ENCODE results near the gene PRR23E.

Gene PRR23E, protein sequence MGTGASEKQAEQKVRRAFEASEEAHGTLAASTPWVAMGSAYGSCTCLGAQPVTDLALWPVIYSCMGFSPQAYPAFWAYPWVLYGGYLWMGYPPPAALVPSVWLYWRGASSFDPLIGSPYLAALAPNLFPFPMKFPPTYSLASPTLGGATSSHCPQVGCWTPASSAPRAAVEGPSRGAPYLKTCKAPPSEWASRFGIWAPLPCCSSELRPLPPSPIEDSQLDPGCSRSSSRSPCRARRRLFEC

DNA sequence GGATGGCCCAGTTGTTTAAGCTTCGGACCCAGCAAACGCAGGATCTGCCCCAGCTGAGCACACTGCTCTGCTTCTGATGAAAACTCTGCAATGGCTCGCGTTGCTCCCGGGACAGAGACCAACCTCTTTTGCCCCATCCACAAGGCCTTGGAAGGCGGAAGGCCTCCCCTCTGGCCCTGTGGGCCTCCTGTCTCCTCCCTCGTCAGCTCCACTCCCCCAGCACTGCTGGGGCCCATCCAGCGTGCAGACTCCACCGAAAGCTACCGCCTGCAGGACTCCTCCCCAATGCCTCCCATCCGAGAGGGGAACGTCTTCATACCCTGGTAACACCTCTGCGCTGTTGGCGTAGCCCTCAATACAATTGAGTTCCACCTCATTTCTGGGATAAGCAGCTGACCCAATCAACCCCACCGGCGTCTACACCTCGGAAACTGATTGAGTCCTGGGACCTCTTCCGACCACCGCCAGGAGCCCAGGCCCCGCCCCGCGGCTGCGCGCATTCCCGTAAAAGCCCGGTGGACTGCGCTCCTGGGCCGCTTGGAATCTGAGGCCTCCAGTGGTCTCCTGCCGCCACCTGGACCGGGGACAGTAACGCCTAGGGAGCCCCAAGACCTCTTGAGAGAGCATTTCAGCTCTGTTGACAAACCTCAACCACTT is at the start of gene PRR23E:
Gene PRR23E, plus strand, starts transcription at position 556 of the 657 bp plus-strand sequence. CDS start 3,555 bp downstream, outside the sequence.
- no peak for DNase-seq (ENCODE audit: insufficient read length, low spot score)
- no peak for FAIRE-seq

DNA sequence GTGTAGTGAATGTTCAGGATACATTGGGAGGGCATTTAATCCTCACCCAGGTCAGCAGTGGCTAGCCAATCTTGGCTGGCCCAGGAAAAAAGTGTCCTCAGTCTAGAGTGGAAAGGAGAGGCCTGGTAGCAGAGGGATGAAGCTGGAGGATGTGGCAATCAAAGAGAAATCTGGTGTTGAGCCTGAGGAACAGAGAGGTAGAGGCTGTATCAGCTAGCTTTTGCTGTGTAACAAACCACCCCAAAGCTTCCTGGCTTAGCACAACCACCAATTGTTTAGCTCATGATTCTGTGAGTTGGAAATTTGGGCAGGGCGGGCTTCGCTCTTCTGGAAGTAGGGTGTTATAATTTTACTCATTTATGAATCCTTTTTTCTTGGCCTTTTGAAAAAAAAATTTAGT is 49.8 kb upstream of the PRR23E start:
- no peak for DNase-seq (ENCODE audit: insufficient read length, low spot score)
- no peak for FAIRE-seq

DNA sequence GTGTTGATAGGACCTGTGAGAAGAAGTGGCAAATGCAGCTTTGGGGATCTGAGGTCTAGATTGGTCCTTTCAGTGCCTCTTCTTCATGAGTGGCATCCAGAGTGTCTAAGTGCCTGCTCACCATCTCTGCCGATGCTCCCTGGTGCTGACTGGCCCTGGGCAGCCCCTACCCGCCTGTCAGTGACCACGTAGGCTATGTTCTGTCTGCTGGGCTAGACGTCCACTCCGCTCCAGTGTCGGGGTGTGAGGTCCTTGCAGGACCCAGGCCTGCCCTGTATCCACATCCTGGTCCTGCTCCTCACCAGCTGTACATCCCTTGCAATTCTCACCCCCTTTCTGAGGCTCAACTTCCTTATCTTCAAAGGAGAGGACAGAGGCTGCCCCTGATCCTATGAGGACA is 48.3 kb upstream of the PRR23E start:
- FAIRE-seq (no peak), DNase-seq (ENCODE audit: insufficient read length, low spot score) (no peak)

DNA sequence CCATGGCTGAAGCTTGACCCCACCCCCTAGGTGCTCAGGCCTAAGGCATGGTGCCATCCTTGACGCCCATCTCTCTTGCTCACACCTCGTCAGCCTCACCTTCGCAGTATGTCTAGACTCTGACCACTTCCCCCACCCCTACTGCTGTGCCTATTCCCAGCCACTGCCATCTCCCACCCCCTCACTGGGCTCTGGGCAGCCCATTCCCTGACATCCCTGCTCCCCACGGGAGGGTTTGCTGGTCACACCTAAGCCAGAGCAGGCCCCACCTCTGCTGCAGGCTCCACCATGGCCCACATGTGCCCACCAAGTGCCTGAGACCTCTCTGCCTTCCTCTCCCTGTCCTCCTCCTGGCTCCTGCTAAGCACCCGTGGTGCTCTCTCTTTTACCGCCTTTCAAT is 47.7 kb upstream of the PRR23E start:
- DNase-seq (ENCODE audit: insufficient read length, low spot score) (no peak), FAIRE-seq (no peak)

DNA sequence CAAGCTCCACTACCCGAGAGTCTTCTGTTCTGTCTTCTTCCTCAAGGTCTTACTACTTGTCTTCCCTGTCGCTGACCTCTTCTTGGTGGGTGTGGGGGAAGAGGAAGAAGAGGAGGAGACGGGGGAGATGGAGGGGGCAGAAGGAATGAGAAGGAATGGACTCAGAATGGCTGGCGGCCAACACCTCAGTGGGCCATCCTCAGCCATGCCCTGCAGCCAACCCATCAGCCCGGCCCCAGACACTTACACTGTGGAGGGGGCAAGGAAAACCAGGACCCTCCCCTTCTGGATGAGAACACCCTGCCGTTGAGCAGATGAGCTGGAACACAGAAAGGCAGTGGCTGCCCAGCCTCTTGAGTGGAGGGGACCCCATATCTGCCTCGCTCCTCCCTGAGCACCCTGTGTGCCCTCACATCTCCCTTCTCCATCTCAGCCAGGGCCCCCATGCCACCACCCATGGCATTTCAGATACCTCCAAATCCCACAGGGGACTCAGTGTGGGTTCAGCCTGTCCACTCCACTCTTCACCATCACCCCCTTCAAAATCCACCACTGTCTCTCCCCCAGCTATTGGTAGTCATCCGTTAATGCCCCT is 45.5 kb upstream of the PRR23E start:
- FAIRE-seq (no peak), DNase-seq (ENCODE audit: insufficient read length, low spot score) (no peak)

DNA sequence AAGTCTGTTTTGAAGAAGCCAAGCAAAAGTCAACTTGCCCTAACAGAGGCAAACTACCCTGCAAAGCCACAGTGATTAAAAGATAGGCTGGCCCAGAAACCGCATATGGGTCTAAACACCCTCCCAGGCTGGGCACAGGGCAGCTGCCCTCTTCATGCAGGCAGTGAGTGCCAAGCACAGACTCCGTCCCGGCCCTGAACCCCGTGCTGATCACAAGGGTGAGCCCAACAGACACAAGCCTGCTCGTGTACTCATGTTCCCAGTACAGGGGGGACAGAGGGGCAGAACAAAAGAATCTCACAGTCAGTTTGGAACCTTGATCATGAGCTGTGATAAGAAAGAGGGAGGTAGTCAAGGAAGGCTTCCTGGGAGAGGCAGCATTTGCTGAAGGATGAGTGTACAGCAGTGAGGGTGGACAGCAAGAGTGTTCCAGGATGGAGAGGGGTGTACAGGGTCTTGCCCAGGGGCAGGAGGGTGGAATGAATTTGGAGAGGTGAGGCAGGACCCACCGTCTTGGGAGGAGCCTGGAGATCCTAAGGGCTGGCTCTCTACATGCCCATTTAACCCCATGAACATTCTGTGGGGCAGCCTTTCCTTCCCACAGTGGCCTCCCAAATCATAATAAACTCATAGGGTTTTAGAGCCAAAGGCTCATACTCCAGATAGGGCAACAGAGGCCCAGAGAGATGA is 43.2 kb upstream of the PRR23E start:
- FAIRE-seq (no peak), DNase-seq (ENCODE audit: insufficient read length, low spot score) (no peak)

DNA sequence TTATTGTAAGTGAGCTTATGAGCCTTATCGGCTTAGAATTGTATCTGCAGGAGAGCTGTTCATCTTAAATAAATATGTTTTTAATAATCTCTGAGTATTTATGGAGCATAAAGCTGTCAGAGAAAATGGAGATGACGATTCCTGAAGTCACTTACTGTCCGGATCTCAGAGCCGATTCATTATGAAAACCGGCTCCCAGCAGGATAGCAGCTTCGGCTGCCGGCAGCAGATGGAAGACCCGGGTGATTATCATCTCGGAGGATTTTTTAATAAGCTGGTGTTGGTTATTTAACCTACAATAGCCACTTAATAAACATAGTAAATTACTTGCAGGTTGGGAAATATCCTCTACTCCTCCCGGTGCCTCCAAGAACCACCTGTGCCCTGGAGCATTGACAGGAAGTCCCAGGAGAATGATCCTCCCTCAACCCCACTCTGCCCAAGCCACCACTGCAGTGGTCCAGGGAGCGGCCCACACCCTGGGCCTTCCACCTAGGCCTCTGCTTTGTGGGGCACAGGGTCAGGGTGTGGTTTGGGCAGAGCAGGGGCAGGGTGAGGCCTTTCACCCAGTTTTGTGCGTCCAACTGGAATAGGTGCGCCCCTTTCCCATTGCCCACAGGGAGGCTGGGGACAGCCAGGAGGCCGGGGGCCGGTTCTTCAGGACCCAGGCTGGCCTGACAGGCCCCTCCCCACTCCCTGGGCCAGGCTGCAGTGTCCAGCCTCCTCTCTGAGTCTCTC is 42.2 kb upstream of the PRR23E start:
- FAIRE-seq, result no peak

DNA sequence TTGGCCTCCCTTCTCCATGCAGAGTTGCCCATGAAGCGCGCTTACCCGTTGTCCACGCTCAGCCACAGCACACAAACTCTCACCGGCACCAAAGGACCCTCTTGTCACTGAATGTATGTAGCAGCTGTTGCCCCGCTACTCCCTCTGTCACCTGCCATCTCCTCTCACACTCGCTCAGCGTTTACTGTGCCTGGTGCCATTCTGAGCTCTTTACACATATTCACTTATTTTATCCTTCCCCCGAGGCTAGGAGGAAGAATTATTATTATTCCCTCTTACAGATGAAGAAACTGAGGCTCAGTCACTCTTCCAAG is 41.7 kb upstream of the PRR23E start:
- DNase-seq (ENCODE audit: insufficient read length, low spot score) (no peak), FAIRE-seq (no peak)

More for the DNA sequence above, 42.2 kb upstream of the PRR23E start:
- DNase-seq (ENCODE audit: insufficient read length, low spot score), result no peak

DNA sequence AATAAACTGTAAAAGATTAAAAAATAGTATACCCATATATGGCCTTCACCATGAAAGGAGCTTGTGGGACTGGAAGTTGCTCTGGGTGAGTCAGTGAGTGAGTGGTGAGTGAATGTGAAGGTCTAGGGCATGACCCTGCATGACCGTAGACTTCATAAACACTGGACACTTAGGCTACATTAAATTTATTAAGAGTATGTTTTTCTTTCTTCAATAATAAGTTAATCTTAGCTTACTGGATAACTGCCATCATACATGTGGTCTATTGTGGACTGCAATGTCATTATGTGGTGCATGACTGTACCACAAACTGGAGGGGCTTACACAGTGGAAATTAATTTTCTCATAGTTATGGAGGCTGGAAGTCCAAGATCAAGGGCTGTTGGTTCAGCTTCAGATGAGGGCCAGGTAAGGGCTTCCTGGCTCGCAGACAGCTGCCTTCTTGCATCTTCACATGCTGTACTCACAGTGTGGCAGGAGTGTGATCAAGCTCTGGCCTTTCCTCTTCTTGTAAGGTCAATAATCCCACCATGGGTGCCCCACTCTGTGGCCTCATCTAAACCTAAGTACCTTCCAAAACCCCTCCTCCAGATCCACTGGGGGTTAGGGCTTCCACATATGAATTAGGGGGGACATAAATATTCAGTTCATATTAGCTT is 40.8 kb upstream of the PRR23E start:
- DNase-seq (ENCODE audit: insufficient read length, low spot score) (no peak), FAIRE-seq (no peak)

DNA sequence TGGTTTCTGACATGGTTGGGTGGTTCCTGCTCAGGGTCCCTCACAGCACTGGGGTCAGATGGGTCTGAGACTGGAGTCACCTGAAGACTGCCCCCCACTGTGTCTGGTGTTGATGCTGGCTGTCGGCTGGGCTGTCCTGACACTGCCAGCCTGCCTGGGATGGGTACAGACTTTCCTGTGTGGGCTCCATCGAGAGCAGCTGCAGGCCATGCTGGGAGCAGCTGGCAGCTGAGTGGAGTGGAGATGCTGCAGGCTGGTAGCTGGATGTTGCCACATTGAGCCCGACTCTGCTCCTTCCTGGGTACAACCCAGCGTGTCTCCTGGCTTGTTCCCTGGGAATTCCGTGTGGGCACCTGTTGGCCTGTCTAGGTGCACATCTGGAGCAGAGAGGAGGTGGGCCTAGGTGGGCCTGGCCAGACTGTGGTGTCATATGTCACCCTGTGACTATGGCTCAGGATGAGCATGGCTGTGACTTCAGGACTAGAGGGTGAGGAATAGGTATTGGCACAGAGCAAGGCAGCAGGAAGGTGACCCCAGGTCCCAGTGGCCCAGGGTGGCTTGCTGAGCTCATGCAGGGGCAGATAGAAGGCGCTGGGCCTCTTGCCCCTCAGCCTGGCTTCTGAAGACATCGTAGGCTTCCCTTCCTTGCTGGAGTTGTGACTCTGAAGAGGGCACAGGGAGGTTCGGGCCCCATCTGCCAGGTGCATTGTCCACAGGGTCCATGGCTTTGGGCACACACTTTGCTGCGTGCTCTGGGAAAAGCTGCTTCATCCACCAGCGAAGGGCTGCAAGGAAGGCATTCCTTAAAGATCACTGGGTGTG is 40.0 kb upstream of the PRR23E start:
- DNase-seq (ENCODE audit: insufficient read length, low spot score) (no peak), FAIRE-seq (no peak)

DNA sequence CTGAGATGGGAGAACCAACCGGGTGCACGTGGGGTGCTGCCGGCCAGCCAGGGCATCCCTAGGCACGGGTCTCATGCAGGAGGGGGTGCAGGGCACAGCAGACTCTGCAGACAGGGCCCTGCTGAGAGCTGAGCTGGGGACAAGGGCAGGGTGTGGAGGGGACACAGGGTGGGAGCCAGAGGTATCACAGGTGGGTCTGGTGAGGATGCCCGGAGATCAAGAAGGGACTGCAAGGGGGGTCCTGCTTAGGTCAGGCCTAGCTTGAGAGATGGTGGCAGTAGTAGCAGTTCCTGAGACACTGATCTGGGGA is 39.5 kb upstream of the PRR23E start:
- DNase-seq (ENCODE audit: insufficient read length, low spot score) (no peak), FAIRE-seq (no peak)

DNA sequence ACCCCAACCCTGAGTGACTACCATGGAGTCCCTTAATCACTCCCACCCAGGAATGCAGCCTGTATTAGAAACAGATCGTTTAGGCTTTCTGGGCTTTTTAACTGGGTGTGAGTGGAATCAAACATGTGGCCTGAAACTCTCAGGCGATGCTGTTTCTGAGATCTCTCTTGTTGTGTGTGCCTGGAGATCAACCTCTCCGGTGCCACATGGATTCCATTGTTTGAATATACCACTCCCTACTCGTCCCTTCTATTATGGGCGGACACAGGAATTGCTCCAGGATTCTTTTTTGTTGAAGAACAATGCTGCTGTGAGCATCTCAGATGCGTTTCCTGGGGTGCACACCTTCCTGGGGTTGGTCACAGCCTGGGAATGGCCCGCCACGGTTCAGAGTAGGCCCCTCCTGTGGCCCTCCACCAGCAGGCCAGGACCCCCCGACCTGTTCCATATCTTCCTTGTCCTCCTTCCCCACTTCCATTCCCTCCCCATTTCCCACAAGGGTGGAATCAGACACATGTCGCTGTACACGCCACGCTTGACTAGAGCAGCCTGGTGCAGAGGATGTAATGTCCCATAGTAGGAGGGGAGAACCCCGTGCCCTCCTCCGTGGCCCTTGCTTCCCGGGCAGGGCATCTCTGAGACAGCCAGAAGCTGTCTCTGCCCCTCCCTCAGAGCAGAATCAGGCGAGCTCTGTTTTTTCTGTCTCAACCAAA is 36.4 kb upstream of the PRR23E start:
- FAIRE-seq, result no peak
- DNase-seq (ENCODE audit: insufficient read length, low spot score), result no peak

DNA sequence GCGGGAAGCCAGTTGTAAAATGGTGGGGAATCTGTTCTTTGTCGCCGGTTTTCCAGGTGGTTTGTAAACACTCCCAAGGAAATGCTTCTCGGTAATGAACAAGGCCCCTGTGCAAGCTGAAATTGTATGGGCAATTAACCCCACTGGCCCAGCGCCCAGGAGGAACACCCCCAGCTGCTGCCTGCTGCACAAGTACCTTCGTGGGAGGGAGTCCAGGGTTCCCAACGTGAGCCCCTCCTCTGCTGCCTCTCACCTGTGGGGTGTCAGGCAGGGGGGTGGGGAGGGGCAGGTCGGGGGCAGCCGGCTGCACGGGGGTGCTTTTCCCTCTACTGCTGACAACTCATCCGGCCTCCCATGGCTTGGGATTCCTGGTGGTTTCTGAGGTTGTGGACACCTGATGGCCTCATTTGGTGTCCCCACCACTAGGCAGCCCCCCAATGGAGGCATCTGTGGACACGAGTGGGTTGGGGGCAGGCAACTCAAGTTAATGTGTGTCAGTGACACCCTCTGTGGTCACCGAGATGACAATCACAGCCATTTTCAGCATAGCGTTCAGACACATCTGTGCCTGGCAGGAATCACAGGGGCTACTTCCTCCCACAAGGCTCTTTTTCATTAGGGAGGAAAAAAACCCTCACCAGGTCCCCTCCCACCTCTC is 35.6 kb upstream of the PRR23E start:
- FAIRE-seq, result no peak
- DNase-seq (ENCODE audit: insufficient read length, low spot score), result no peak

DNA sequence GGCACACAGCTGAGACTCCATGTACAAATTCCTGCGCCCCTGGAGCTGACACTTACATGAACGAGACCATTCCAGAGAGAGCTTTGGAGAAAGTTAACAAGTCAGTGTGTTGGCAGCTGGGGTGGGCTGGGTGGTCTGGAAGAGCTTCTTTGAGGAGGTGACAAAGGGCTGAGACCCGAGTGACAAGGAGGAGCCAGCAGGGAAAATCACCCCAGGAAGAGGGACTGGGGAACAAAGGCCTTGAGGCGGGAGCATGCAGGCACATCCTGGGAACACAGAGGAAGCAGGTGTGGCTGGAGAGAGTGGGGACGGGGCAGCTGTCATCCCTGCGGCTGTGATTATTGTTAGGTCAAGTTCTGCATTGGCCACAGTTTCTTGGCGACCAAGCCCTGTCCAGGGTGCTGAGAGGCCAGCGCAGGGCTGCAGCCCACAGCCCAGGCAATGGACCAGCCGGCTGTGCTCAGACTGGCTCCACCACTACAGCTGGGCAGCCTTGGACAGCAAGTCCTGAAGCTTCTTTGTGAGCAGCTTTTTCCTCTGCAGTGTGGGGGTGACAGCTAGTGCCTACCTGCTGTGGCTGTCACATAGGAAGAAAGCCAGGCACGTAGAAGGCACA is 34.2 kb upstream of the PRR23E start:
- DNase-seq (ENCODE audit: insufficient read length, low spot score), result no peak
- FAIRE-seq, result no peak

DNA sequence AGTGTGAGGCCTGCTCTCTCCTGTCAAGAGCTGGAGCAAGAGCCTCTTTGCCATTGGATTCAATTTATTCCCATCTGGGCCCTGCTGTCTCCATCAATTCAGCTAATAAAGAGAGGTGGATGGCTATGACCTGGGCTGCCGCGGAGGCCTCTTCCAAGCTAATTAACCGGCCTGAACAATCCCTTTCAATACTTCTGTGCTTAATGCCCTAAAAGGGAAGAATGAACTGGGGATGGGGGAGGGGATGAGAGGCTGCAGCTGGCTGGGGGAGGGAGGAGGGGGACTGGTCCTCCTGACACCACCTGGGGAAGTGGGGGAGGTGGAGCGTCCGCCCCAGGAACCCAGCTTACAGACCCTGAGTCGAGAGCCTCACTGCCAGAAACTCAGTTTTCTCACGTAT is 33.4 kb upstream of the PRR23E start:
- no peak for FAIRE-seq

DNA sequence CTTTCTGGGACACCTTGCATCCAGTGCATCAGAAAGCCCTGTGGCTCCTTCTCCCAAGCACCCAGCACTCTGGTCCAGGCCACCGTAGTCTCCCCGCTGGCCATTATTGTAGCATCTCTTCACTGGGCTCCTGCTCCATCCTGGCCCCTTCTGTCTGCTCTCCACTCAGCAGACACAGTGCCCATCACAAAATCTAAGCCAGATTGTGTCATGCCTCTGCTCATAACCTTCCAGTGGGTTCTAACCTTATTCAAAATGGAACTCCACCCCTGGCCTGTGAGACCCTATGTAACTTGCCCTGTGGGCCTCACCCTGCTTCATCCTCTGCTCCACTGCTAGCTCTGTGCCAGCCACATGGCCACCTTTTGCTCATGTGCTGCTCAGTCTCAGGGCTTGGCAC is 31.7 kb upstream of the PRR23E start:
- FAIRE-seq (no peak), DNase-seq (ENCODE audit: insufficient read length, low spot score) (no peak)

More for the DNA sequence above, 33.4 kb upstream of the PRR23E start:
- DNase-seq (ENCODE audit: insufficient read length, low spot score), result no peak

DNA sequence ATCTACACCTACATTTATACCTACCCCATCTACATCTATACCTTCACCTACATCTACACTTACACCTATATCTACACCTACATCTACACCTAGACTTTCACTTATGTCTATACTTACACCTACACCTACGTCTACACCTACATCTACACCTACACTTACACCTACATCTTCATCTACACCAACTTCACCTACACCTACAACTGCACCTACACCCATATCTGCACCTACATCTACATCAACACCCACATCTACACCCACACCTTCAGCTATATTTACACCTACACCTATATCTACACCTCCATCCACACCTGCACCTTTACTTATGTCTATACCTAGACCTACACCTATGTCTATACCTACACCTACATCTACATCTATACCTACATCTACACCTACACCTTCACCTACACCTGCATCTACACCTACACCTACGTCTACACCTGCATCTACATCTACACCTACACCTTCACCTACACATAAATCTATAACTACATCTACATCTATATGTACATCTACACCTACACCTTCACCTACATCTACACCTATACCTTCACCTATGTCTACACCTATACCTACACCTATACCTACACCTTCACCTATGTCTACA is 30.9 kb upstream of the PRR23E start:
- FAIRE-seq (no peak), DNase-seq (ENCODE audit: insufficient read length, low spot score) (no peak)

All from GM19239 (cell line).